HEK293T (cell line): ENCODE data around the gene ALDH1A3.
A peak's percentile ranks its signal among the peaks of the same experiment; 100 is the strongest.
"Not testable (repeated sequence)": the region's sequence is repeated elsewhere in the genome, so short reads cannot be mapped to it uniquely, and the experiment has no call there.

Experiments
- CTCF ChIA-PET: fragments of 350-600 bp; formaldehyde crosslinking; extraction: SDS; loops from one replicate; lab custom pipeline; 2021; ENCODE audit warnings: antibody characterized with exemption, inconsistent platforms; lab: Yijun Ruan, JAX
- POLR2A ChIA-PET: fragments of 350-600 bp; formaldehyde crosslinking; extraction: SDS; loops from one replicate; lab custom pipeline; 2020; ENCODE audit warnings: antibody characterized with exemption, inconsistent platforms; lab: Yijun Ruan, JAX
- DNase-seq: peaks from one replicate; pipeline ENCODE4 v3.0.0; 2012; ENCODE audit warnings: mixed read lengths; ENCODE audit errors: extremely low spot score
- ARNT ChIP-seq: fragments of 450-650 bp; IDR thresholded peaks from 2 replicates; pipeline ENCODE4 v1.6.1; 2017; ENCODE audit warnings: mild to moderate bottlenecking
- BHLHE40 ChIP-seq: fragments of 450-650 bp; IDR thresholded peaks from 2 replicates; pipeline ENCODE4 v1.6.1; 2016; ENCODE audit warnings: mild to moderate bottlenecking, moderate library complexity, borderline replicate concordance
- CTBP1 ChIP-seq: fragments of 450-650 bp; IDR thresholded peaks from 2 replicates; pipeline ENCODE4 v1.6.1; 2016; ENCODE audit warnings: borderline replicate concordance
- ELF4 ChIP-seq: fragments of 450-650 bp; IDR thresholded peaks from 2 replicates; pipeline ENCODE4 v1.6.1; 2017; ENCODE audit warnings: antibody characterized with exemption
- FOXA1 ChIP-seq: fragments of 450-650 bp; IDR thresholded peaks from 2 replicates; pipeline ENCODE4 v1.6.1; 2016; ENCODE audit warnings: mild to moderate bottlenecking
- FOXK2 ChIP-seq: fragments of 450-650 bp; IDR thresholded peaks from 2 replicates; pipeline ENCODE4 v1.6.1; 2016; ENCODE audit warnings: mild to moderate bottlenecking
- FOXM1 ChIP-seq: fragments of 450-650 bp; IDR thresholded peaks from 2 replicates; pipeline ENCODE4 v1.6.1; 2017; ENCODE audit warnings: mild to moderate bottlenecking, borderline replicate concordance
- HDGF ChIP-seq: fragments of 450-650 bp; IDR thresholded peaks from 2 replicates; pipeline ENCODE4 v1.6.1; 2017; ENCODE audit warnings: antibody characterized with exemption, borderline replicate concordance
- L3MBTL2 ChIP-seq: fragments of 450-650 bp; conservative IDR thresholded peaks from 2 replicates; pipeline ENCODE4 v1.6.1; 2016; ENCODE audit warnings: mild to moderate bottlenecking
- LEF1 ChIP-seq: fragments of 450-650 bp; IDR thresholded peaks from 2 replicates; pipeline ENCODE4 v1.6.1; 2017; ENCODE audit warnings: mild to moderate bottlenecking, borderline replicate concordance
- NFRKB ChIP-seq: fragments of 450-650 bp; IDR thresholded peaks from 2 replicates; pipeline ENCODE4 v1.6.1; 2016; ENCODE audit warnings: mild to moderate bottlenecking, moderate library complexity
- SP1 ChIP-seq: fragments of 450-650 bp; IDR thresholded peaks from 2 replicates; pipeline ENCODE4 v1.6.1; 2017
- SUZ12 ChIP-seq: fragments of 450-650 bp; IDR thresholded peaks from 2 replicates; pipeline ENCODE4 v1.6.1; 2016; ENCODE audit warnings: mild to moderate bottlenecking
- TARDBP ChIP-seq: fragments of 450-650 bp; IDR thresholded peaks from 2 replicates; pipeline ENCODE4 v1.6.1; 2016
- ZNF384 ChIP-seq: fragments of 450-650 bp; IDR thresholded peaks from 2 replicates; pipeline ENCODE4 v1.6.1; 2016
- TF ChIP-seq, protein P1 (sequence below): fragments of 450-650 bp; IDR thresholded peaks from 2 replicates; pipeline ENCODE4 v1.6.1; 2016

ALDH1A3 gene

DNA sequence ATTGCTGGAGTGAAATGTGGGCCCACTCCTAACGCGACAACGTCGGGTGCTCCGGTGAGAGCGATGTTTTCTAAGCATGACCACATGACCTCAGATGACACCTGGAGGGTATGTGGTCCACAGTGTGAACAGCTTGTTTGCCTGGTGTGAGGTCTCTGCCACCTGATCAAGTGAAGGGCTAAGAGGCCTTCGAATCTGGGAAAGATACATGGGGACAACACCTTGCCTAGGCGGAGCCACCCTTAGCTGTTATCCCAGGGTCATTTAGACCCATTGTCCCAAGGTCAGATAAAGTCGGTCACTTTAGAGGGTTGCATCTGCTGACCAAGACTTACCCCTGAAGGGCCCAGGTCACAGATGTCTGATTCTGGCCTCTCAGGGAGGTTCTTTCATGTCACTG, 34.9 kb upstream of the ALDH1A3 start:
- TF ChIP-seq, protein P1, sequence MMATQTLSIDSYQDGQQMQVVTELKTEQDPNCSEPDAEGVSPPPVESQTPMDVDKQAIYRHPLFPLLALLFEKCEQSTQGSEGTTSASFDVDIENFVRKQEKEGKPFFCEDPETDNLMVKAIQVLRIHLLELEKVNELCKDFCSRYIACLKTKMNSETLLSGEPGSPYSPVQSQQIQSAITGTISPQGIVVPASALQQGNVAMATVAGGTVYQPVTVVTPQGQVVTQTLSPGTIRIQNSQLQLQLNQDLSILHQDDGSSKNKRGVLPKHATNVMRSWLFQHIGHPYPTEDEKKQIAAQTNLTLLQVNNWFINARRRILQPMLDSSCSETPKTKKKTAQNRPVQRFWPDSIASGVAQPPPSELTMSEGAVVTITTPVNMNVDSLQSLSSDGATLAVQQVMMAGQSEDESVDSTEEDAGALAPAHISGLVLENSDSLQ: no peak
- TF ChIP-seq SP1 (no peak), BHLHE40 (no peak), NFRKB (no peak), L3MBTL2 (no peak), FOXK2 (no peak), FOXM1 (no peak), ZNF384 (no peak), ELF4 (no peak), LEF1 (no peak), ARNT (no peak), SUZ12 (no peak), HDGF (no peak)
- POLR2A ChIA-PET: no interaction called here
- no peak for DNase-seq
- CTCF ChIA-PET: interaction anchor here (1.7 kb wide), 1 partner anchor 164 kb away, joined by 5 read pairs; no protein-coding TSS in a partner anchor

DNA sequence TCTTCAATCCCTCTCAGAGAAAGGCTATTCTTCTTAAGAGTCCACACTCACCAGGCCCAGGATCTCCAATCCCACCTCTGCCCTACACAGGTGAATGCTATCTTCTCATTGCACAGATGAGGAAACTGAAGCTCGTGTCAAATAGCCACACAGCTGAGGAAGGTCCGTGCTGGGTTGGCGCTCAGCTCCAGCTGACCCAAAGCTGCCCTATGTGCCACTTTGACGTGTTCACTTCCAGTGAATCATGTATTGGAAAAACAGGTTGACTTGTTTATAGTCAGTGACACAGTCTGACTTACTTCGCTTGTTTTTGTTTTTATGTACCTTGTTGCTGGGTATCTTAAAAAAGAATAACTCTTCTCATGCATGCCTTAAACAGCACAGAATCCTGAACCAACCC, 32.4 kb upstream of the ALDH1A3 start:
- POLR2A ChIA-PET: no interaction called here
- TF ChIP-seq FOXA1 (no peak), BHLHE40 (no peak), FOXK2 (no peak), LEF1 (no peak), NFRKB (no peak), ELF4 (no peak), CTBP1 (no peak), L3MBTL2 (no peak), FOXM1 (no peak), SUZ12 (no peak), SP1 (no peak), ARNT (no peak), HDGF (no peak), ZNF384 (no peak), TARDBP (no peak)
- TF ChIP-seq, protein P1: no peak
- no peak for DNase-seq
- CTCF ChIA-PET: no interaction called here

DNA sequence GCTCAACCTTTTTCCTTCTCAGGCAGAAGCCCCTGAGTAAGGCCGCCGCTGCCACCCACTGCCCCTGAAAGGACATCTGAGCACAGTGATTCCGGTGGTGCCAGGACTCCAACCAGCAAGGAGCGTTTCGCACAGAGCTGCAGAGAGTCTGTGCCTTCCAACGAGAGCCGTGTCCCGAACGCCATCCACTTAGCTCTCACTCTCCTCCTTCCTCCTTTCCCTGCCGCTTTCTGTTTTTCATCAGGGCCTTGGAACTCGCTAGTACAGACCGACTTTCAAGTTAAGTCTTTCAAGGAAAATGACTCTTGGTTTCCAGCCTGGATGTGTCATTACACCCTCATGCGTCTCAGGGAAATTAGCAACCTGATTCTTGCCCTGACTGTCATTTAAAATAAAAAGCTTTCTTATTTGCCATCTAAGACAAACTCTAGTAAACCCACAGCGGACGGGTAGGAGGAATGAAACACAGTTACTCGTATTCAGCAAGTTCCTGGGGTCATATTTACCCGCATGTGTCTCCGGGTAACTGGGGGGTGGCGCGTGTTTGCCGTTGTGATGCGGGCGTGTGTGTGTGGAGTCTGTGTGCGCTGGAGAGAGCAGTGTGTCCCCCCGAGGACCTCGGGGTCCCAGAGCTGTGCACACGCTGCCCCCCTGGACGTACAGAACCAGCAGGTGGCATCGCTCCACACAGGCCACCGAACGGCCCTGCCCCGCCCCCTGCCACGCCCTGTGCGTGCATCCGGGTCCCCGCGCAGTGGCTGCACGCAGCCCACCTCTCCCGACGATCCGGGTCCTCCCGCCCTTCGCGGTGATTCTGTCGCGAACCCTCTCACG, 30.4 kb upstream of the ALDH1A3 start:
- TF ChIP-seq ZNF384 (no peak), FOXM1 (no peak), SP1 (no peak), LEF1 (no peak), HDGF (no peak), FOXA1 (no peak), SUZ12 (no peak), ELF4 (no peak), NFRKB (no peak), TARDBP (no peak), ARNT (no peak), CTBP1 (no peak)
- TF ChIP-seq, protein P1: no peak
- ChIA-PET POLR2A (no interaction called here), CTCF (no interaction called here)
- no peak for DNase-seq

DNA sequence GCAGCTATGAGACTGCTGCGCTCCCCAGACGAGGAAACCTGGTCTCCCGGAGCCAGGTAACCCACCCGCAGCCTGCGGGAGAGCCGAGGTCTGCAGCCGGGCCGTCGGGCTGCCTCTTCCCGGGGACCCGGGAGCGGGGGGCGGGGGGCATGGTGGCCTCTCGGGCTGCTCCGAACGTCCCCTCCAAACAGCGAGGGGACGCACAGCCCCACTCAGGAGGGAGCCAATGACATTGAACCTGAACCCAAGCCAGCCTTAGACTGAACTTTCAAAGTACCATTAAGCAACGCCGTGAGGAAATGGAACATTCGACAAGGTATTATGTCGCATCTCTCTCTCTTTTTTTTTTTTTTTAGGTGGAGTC, 29.8 kb upstream of the ALDH1A3 start:
- ChIA-PET POLR2A (no interaction called here), CTCF (no interaction called here)
- no peak for DNase-seq
- TF ChIP-seq FOXM1 (no peak), ZNF384 (no peak)

DNA sequence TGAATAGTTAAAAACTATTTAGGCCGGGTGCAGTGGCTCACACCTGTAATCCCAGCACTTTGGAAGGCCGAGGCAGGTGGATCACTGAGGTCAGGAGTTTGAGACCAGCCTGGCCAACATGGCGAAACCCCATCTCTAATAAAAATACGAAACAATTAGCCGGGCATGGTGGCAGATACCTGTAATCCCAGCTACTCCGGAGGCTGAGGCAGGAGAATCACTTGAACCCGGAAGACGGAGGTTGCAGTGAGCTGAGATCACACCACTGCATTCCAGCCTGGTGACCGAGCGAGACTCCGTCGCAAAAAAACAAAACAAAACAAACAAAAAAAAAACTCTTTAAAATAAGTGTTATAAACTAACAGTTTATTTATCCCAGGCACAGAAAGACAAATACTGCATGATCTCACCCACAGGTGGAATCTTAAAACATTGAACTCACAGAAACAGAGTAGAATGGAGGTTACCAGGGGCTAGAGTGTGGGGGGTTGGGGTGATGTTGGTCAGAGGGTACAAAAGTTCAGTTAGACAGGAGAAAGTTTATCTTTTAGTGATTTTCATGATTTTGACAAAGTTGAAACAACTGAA, 28.1 kb upstream of the ALDH1A3 start:
- DNase-seq, POLR2A ChIA-PET, CTCF ChIA-PET: not testable (repeated sequence)

DNA sequence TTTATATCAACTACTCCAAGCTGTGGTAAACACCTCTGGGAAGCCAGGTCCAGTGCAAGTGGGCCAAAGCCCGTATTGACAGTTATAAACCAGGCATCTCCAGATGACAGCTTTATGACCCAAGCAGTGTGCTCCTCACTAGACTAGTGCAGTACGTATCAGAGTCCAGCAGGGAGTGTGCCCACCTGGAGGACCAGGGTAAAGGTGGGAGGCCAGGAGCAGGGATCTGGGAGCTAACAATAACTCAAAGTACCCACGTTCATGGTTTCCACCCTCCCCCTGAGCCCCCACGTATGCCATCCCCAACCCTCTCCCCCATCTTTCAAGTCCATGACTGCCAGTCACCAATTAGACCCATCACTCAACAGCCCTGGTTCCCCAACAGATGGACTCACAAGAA, 27.0 kb upstream of the ALDH1A3 start:
- POLR2A ChIA-PET: interaction anchor here (0.6 kb wide), 1 partner anchor 201 kb away, joined by 3 read pairs; no protein-coding TSS in a partner anchor
- TF ChIP-seq TARDBP (no peak), ARNT (no peak), NFRKB (no peak), FOXM1 (no peak), SUZ12 (no peak), ELF4 (no peak), ZNF384 (no peak)
- TF ChIP-seq, protein P1: peak; percentile 13; the same call in 1 of the 2 replicates
- CTCF ChIA-PET: no interaction called here
- DNase-seq: no peak
